Pancreas (tissue), 10 donors: Measurements from ENCODE around the gene FANCM. TPM values are rescaled to one million over a fixed set of nuclear protein-coding genes. Genes with fewer than 3 reads are reported as not detected.

Experiments used
- ATAC-seq, 4 donors: fragments of 200-7000 bp; cut with Tn5 transposase; one replicate each; pipeline versions ENCODE4 v1.8.0 to v1.9.1; 2020; ENCODE audit warnings: mild to moderate bottlenecking in 4 of 4, moderate library complexity in 4 of 4
- DNase-seq, 6 donors: peaks; one replicate each; pipeline ENCODE4 v3.0.0-alpha.2; 2020
- FAIRE-seq: peaks from 2 replicates; lab custom pipeline; 2012; peaks lifted over from hg19 to GRCh38; lab: Jason Lieb, UNC
- H3K27ac ChIP-seq, 4 donors: fragments of 200-600 bp; sonication (generic); 1 replicate in 3 of 4; 2 replicates in 1 of 4; pipeline versions ENCODE4 v1.5.0 to v1.8.0; 2020
- H3K27me3 ChIP-seq, 4 donors: fragments of 200-600 bp; one replicate each; pipeline ENCODE4 v1.8.0; 2021
- H3K36me3 ChIP-seq, 3 donors: fragments of 200-600 bp; sonication (generic) in 1 of 3; one replicate each; pipeline versions ENCODE4 v1.5.0 to v1.8.0; 2020 to 2021
- H3K4me1 ChIP-seq, 3 donors: fragments of 200-600 bp; one replicate each; pipeline ENCODE4 v1.8.0; 2021
- H3K4me3 ChIP-seq, 4 donors: fragments of 200-600 bp; sonication (generic) in 2 of 4; one replicate each; pipeline versions ENCODE4 v1.5.0 to v1.8.0; 2020 to 2021
- H3K9me3 ChIP-seq, 4 donors: fragments of 200-600 bp; one replicate each; pipeline ENCODE4 v1.8.0; 2021
- CTCF ChIP-seq, 4 donors: fragments of 200-600 bp; sonication (generic) in 3 of 4; IDR thresholded peaks; one replicate each; pipeline versions ENCODE4 v1.5.0 to v1.8.0; 2021; ENCODE audit warnings: antibody characterized with exemption in 4 of 4
- WGBS, 2 donors: extraction: QIAGEN DNeasy Blood & Tissue Kit; methylation state at CpG; one replicate each; pipeline ENCODE4 v1.1.7; 2013; 5-methylcytosine and 5-hydroxymethylcytosine counted together
- intact Hi-C, 3 donors: fragments of 100-400 bp; cut with DNase I; formaldehyde crosslinking; loops; one replicate each; pipeline versions ENCODE4 v1.11.1 to v1.14.2; 2022
- polyA plus RNA-seq, 2 donors: library from polyadenylated mRNA; stranded (reverse); fragments of 200-250 nt; gene quantifications; one replicate each; pipeline ENCODE4 v1.2.3, GENCODE V29; 2013
- total RNA-seq, 6 donors: library from RNA; stranded (reverse); fragmentation: NEBNext Ultra II Directional in 4 of 6; extraction: Animal tissue kit (Norgen Biotek cat#: 25700) in 4 of 6; gene quantifications; one replicate each; pipeline versions ENCODE4 v1.2.1 to v1.2.4, GENCODE V29; 2021 to 2023
- donor health status: healthy with polysubstance abuse.
- donor health status: DM: no; HTN: no; CAD: no; lungs with moderate emphysema.
- donor health status: DM: no; HTN: no; CAD: no.
- donor health status: control.
- donor health status: control.
- donor health status: Bipolar disorder and iron deficiency.
- donor health status: DM: yes; HTN: yes; CAD: no.
- donor health status: DM: no; HTN: no; CAD: no.
- donor health status: DM: no; HTN: no; CAD: no.
- donor health status: DM: yes; HTN: yes; CAD: no.

Gene FANCM
- total and polyA plus RNA-seq, 8 donors = 1.7 to 3.8 (median 1.9) TPM

GRCh38 chr14:45150386-45150890, 14.7 kb downstream of the FANCM start:
- Histone ChIP-seq H3K4me1 (no peaks in the 10 kb centered on the region), H3K27ac (no peak overlapping the region), H3K9me3 (no peaks in the 10 kb centered on the region), H3K27me3 (no peaks in the 10 kb centered on the region), H3K4me3 (no peak overlapping the region), H3K36me3 (no peaks in the 10 kb centered on the region)
- DNase-seq (no peak), FAIRE-seq (no peak), ATAC-seq (no peak)
- TF ChIP-seq CTCF (IDR thresholded peaks at IDR 0.05) = no peak
- intact Hi-C loops = no loop called here
- WGBS, 2 donors = 93 to 94% methylated on average over 4 of the region's 4 CpGs

GRCh38 chr14:45156067-45156466, 20.3 kb downstream of the FANCM start:
- TF ChIP-seq CTCF (IDR thresholded peaks at IDR 0.05) = no peak
- DNase-seq (no peak), ATAC-seq (no peak), FAIRE-seq (no peak)
- no peak overlapping the region for H3K4me3 ChIP-seq
- H3K9me3 ChIP-seq = no peaks in the 10 kb centered on the region
- H3K27ac ChIP-seq = no peak overlapping the region
- no peaks in the 10 kb centered on the region for H3K4me1 ChIP-seq
- H3K27me3 ChIP-seq = no peaks in the 10 kb centered on the region
- H3K36me3 ChIP-seq = no peaks in the 10 kb centered on the region
- intact Hi-C loops = no loop called here

- Histone ChIP-seq H3K4me3 (no peak overlapping the region), H3K4me1 (no peaks in the 10 kb centered on the region), H3K27me3 (no peaks in the 10 kb centered on the region), H3K36me3 (no peaks in the 10 kb centered on the region), H3K27ac (no peak overlapping the region), H3K9me3 (no peaks in the 10 kb centered on the region)
- ATAC-seq (no peak), FAIRE-seq (no peak), DNase-seq (no peak)
- no peak for TF ChIP-seq CTCF (IDR thresholded peaks at IDR 0.05)
- intact Hi-C loops = no loop called here
These were observed 34.2 kb downstream of the FANCM start for GRCh38 chr14:45169906-45170305.

- no peak for DNase-seq
- Histone ChIP-seq H3K4me3 (no peak overlapping the region), H3K27me3 (no peaks in the 10 kb centered on the region), H3K27ac (no peak overlapping the region), H3K36me3 (no peaks in the 10 kb centered on the region), H3K4me1 (no peaks in the 10 kb centered on the region), H3K9me3 (no peaks in the 10 kb centered on the region)
- intact Hi-C loops = no loop called here
- FAIRE-seq = no peak
- 88 to 94% methylated on average over 5 of the region's 5 CpGs for WGBS, 2 donors
- no peak for TF ChIP-seq CTCF (IDR thresholded peaks at IDR 0.05)
- ATAC-seq = no peak
These were observed 41.3 kb downstream of the FANCM start for GRCh38 chr14:45177076-45177475.

GRCh38 chr14:45181329-45181728, 45.6 kb downstream of the FANCM start:
- ATAC-seq (no peak), FAIRE-seq (peak; percentile 54), DNase-seq (no peak)
- intact Hi-C loops = no loop called here
- TF ChIP-seq CTCF (IDR thresholded peaks at IDR 0.05) = no peak
- Histone ChIP-seq H3K27ac (no peak overlapping the region), H3K9me3 (no peaks in the 10 kb centered on the region), H3K36me3 (no peaks in the 10 kb centered on the region), H3K4me3 (no peak overlapping the region), H3K27me3 (no peaks in the 10 kb centered on the region), H3K4me1 (no peaks in the 10 kb centered on the region)
- WGBS, 2 donors = 94 to 96% methylated on average over 5 of the region's 5 CpGs
